GM18519 (cell line): Measurements from ENCODE around the gene ARHGAP6.

Source experiments
- ATAC-seq: cut with Tn5 transposase; IDR thresholded peaks from one replicate; pipeline ENCODE4 v1.9.1; 2021; ENCODE audit warnings: mild to moderate bottlenecking, moderate library complexity; ENCODE audit not compliant: unreplicated experiment, low FRiP score

Gene ARHGAP6, protein sequence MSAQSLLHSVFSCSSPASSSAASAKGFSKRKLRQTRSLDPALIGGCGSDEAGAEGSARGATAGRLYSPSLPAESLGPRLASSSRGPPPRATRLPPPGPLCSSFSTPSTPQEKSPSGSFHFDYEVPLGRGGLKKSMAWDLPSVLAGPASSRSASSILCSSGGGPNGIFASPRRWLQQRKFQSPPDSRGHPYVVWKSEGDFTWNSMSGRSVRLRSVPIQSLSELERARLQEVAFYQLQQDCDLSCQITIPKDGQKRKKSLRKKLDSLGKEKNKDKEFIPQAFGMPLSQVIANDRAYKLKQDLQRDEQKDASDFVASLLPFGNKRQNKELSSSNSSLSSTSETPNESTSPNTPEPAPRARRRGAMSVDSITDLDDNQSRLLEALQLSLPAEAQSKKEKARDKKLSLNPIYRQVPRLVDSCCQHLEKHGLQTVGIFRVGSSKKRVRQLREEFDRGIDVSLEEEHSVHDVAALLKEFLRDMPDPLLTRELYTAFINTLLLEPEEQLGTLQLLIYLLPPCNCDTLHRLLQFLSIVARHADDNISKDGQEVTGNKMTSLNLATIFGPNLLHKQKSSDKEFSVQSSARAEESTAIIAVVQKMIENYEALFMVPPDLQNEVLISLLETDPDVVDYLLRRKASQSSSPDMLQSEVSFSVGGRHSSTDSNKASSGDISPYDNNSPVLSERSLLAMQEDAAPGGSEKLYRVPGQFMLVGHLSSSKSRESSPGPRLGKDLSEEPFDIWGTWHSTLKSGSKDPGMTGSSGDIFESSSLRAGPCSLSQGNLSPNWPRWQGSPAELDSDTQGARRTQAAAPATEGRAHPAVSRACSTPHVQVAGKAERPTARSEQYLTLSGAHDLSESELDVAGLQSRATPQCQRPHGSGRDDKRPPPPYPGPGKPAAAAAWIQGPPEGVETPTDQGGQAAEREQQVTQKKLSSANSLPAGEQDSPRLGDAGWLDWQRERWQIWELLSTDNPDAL (N-terminal part only)

DNA sequence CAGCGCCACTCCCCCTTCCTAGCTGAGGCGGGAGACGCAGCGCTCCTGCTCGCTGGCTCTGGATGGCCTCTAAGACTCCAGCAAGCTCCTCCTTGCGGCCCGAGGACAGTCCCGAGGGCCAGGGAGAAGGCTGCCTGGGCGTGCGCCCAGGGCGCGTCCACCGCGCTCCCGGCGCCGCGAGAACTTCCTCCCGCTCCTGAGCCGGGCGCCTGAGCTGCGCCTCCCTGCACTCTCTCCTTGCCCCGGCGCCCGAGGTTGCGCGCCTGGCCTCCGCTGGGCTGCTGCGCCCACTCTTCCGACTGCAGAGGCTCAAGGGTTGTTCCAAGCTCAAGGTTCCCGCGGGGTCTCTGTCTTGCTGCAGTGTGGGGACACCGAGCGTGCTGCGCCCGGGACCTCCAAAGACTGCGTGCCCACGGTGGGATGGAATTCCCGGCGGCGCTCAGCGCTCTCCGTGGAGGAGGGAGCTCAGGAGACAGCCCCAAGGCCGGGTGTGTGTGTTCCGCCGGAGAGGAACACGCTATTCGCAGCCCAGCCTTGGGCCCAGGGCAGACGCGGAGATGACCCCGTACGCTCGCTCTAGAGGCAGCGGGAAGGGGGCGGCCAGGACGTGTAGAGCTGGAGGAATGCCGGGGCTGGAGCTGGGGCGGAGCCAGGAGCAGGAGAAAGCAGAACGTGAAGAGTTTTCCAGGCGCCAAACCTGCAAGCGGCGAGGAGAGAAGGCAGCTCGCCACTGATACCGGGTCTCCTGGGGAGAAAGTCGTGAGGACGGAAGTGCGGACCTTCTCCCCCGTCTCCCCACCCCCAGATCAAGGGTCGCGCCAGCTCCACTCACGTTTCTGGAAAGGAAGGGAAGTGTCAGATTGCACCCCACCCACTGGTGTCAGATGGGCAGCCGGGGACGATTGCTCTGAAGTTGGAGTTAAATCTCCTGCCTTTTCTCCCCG lies at the start of gene ARHGAP6:
Gene ARHGAP6, minus strand, starts transcription at position 753 of the 944 bp plus-strand sequence. CDS start 1,092 bp downstream, outside the sequence.
- ATAC-seq = no peak

- ATAC-seq = no peak
These were observed 39.2 kb upstream of the ARHGAP6 start for GRCh38 chrX:11704725-11705495.

- no peak for ATAC-seq
These were observed 38.1 kb upstream of the ARHGAP6 start for GRCh38 chrX:11703855-11704254.

DNA sequence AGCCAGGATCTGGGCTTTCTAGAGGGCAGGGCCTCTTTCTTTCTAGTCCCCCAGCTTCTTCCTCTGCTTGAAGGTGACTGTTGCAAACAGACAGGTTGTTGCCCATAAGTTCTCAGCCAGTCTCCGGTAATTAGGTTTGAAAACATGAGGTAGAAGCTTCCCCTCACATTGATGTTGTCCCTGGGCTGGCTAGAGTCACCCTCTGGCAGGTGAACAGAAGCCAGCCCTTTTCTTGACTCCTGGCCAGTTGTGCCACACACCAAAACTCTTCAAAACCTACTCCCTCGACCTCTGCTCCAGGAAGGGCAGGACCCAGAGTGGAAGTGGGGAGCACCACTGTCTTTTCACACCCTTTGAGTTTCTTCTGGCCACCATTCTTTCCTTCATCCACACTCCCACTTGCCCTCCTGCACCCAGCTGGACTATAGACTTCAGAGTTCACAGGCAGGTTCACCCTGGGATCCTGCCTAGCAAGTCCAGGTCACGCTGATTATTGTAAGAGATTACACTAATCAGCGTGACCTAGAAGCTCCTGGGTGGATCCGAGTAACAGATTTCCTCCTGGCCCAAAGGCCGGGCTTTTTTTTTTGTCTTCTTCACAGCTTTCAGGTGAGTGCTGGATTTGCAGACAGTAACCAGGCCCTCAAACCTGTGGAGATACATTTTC lies 37.4 kb upstream of the ARHGAP6 start:
- no peak for ATAC-seq

DNA sequence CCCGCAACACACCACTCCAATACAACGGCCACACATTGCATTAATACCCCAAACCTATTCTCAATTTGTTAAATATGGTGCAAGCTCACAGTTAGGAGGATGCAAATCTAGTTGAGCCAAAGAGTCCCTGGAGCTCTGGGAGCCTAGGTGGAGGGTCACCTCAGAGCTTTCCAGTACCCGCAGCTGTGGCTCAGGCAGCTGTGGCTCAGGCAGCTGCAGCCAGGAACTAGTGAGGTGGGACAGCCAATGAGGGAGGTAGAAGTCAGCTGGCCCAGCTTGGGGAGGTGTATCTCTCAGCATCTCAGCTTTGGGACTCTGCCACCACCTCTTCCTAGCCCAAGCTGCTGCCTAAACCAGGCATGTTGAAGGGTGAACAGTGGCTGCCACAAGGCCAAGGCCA lies 36.7 kb upstream of the ARHGAP6 start:
- ATAC-seq = no peak

GRCh38 chrX:11698702-11699101 lies 33.0 kb upstream of the ARHGAP6 start:
- no peak for ATAC-seq

DNA sequence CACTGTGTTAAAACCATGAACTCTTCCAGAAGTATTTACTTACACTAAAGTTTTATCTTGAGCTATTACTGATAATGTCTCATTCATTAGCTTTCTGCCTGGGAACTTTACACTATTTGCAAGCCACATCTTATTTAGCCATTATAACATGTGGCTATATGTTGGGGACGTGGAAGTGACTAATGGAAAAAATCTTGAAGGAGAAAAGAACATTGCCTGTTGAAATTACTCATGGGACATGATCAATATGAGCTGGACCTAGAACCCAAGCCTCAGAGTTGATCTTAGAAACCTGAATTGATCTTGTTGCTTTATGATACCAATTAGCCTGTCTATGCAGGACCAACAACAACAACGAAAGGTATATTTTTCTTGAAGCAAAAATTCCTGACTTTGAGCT lies 22.5 kb upstream of the ARHGAP6 start:
- no peak for ATAC-seq

GRCh38 chrX:11687157-11687556 lies 21.4 kb upstream of the ARHGAP6 start:
- no peak for ATAC-seq

- no peak for ATAC-seq
These were observed 17.3 kb upstream of the ARHGAP6 start for GRCh38 chrX:11683057-11683456.

DNA sequence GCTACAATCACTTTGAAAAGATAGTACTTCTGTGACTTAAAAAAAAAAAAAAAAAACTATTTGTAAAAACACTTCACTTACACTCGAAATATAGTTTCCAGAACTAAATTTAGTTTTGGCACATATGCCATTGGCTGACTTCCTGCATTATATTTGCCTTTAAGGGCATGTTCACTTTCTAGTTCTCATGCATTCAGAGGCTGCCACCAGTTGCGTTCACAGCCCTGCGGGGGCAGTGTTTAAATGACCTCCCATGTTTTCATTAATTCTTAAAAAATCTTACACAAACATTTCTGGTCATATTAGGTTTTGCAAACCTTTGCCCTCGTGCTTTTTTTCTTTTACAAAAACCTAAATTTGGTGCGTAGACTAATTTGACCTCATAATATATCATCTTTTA lies 12.4 kb upstream of the ARHGAP6 start:
- no peak for ATAC-seq

DNA sequence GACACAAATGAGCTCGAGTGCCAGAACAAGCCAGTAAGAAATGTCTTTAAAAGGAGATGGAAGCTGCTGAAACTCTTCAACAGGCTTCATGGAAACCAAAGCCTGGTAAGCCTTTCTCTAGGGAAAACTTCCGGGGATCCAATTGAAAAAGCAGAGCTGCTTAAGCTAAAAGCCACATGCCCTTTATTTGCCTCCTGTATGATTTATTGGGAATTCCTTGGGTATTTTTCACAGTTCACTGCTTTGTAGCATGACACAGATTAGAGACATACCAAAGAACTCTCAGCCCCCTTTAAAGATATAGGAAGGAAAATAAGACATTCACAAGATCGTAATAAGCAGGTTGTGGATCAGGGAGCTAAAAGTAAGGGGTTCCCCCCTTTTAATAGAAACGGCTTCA lies 6.5 kb upstream of the ARHGAP6 start:
- ATAC-seq = no peak

- ATAC-seq = no peak
These were observed 4.6 kb upstream of the ARHGAP6 start for GRCh38 chrX:11670316-11670715.

DNA sequence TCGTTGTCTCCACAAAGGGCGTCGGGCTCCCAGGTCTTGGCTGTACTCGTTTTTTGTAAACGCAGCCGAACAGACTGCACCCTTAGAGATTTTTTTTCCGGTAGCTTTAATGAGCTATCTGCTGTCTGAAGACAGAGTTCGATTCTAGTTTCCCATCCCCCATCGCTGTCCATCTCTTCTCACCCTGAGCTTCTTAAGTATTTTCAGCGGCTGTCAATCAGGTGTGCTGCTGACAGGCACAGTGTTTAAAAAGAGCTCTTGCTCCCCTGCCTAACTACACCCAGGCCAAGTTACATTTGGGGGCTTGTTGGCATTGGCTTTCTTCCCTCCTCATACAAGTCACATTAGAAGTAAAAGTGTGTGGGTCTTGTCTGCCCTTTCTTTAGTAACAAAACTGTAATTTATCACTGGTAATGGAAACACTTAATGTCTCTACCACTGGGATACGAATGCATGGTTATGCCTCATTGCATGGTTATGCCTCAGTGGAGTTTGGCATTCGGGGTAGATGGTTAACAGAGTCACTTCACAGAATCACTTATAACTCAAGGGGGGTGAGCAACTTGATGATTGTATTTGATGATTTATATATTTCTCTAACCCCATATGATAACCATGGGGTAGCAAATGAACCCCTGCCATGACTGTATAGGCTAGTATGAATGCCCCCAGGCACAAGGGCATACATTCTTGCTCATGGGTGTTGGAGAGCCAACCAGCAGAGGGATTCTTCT lies 1.4 kb upstream of the ARHGAP6 start:
- ATAC-seq = no peak

DNA sequence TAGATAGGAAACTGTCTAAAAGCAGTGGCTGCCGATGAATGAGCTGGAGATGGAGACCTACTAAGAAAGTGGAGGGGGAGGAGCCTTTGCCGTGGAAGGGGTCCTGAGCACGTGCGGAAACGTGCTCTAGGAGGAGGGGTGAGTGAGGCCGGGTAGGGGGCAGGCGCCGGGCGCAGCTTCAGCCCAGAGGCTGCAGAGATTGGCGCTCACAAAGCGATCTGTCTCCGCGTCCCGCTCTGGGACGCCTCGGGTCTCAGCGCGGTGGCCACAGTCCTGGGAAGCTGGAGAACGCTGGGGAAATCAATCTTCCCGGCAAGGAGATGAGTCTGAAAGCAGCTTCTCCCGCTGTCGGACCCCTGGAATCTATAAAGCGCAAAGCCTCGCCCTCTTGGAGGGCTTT lies 444 bp upstream of the ARHGAP6 start:
- no peak for ATAC-seq

GRCh38 chrX:11664211-11665167 lies 1.2 kb downstream of the ARHGAP6 start:
- no peak for ATAC-seq

- no peak for ATAC-seq
These were observed 1.9 kb downstream of the ARHGAP6 start for GRCh38 chrX:11663875-11664210.

DNA sequence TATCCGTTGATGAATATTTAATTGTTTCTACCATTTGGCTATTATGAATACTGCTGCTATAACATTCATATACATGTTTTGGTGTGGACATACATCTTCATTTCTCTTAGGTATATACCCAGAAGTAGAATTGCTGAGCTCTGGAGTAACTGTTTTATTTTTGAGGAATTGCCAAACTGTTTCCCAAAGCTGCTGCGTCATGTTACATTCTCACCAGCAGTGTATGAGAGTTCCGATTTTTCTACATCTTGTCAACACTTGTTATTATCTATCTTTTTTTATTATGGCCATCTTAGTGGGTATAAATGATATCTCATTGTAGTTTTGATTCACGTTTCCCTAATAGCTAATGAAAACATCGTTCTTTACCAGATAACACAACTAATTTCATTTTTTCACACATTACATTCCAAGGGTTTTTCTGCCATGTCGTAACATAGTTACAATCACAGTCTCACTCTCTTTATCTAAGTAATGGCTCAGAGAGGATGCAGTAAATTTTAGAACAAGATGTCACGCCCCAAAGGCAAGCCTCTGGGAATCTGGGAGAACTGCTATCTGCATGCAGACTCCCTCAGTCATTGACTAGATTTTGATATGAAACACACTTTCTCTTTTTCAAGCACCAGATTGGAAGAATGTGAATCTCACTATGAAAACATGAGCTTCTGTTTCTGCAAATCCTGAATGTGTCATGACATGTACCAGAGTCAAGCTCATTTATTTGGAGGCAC lies 10.3 kb downstream of the ARHGAP6 start:
- no peak for ATAC-seq
